HUES64 (cell line): ENCODE results near the gene CTPS2.

Source experiments
- H3K27ac ChIP-seq: 2 replicates; pipeline ENCODE4 v1.7.0; 2013; ENCODE audit warnings: low read depth, low read length, inconsistent platforms
- H3K27me3 ChIP-seq: 2 replicates; pipeline ENCODE4 v1.6.1; 2013; ENCODE audit warnings: mild to moderate bottlenecking, low read length; ENCODE audit not compliant: insufficient read depth
- H3K36me3 ChIP-seq: 2 replicates; pipeline ENCODE4 v1.6.1; 2013; ENCODE audit warnings: mild to moderate bottlenecking, low read length; ENCODE audit not compliant: insufficient read depth
- H3K4me1 ChIP-seq: 2 replicates; pipeline ENCODE4 v1.6.1; 2013; ENCODE audit warnings: mild to moderate bottlenecking, low read length, moderate library complexity; ENCODE audit not compliant: insufficient read depth
- H3K4me3 ChIP-seq: 2 replicates; pipeline ENCODE4 v1.5.1; 2013; ENCODE audit warnings: mild to moderate bottlenecking, low read length, moderate library complexity
- H3K9ac ChIP-seq: 2 replicates; pipeline ENCODE4 v1.6.1; 2013; ENCODE audit warnings: mild to moderate bottlenecking, low read depth, low read length
- H3K9me3 ChIP-seq: 2 replicates; pipeline ENCODE4 v1.6.1; 2013; ENCODE audit warnings: low read depth, low read length; ENCODE audit not compliant: insufficient read depth
- WGBS: fragments of 150-250, 120-280 bp; methylation state at CpG from one replicate; pipeline ENCODE4 v1.1.7; 2013; ENCODE audit warnings: missing lambda C conversion rate; 5-methylcytosine and 5-hydroxymethylcytosine counted together

Gene CTPS2

DNA sequence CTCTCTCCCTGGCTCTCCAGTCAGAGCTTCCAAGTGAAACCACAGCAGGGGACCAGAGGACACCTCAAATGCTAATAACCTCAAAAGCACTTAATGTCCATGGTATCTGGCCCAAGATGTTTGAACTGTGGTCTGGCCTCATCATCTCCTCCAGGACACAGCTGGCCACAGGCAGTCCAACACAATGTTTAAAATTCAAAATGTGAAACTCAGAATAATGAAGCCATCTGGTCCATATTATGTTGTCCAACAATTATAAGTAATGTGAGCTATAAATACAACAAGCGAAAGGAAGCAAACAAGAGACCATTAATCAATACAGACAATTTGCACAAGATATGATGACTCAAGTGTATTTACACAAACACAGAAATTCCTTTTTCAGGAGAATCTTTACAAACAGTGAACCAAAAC, 153.3 kb downstream of the CTPS2 start:
- Histone ChIP-seq H3K9me3 (no peaks in the 10 kb centered on the region), H3K4me3 (no peak overlapping the region), H3K27ac (no peak overlapping the region), H3K36me3 (no peaks in the 10 kb centered on the region), H3K4me1 (no peaks in the 10 kb centered on the region), H3K9ac (no peak overlapping the region), H3K27me3 (no peaks in the 10 kb centered on the region)
- 100% methylated on average over 1 of the region's 1 CpG for WGBS

DNA sequence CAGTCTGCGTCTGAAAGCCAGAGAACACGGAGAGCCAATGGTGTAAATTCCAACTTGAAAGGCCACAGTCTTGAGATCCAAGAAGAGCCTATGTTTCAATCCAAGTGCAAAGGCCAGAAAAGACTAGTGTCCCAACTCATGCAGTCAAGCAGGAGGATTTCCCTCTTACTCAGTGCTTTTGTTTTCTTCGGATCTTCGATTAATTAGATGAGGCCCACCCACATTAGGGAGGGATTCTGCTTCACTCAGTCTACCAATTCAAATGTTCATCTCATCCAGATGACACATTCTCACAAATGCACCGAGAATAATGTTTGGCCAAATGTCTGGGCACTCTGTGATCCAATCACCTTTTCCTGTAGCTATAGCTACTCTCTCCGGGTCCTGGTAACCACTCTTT, 154.0 kb downstream of the CTPS2 start:
- Histone ChIP-seq H3K4me1 (no peaks in the 10 kb centered on the region), H3K36me3 (no peaks in the 10 kb centered on the region), H3K9me3 (no peaks in the 10 kb centered on the region), H3K9ac (no peak overlapping the region), H3K27me3 (no peaks in the 10 kb centered on the region), H3K4me3 (no peak overlapping the region), H3K27ac (no peak overlapping the region)
- 96% methylated on average over 6 of the region's 6 CpGs for WGBS

DNA sequence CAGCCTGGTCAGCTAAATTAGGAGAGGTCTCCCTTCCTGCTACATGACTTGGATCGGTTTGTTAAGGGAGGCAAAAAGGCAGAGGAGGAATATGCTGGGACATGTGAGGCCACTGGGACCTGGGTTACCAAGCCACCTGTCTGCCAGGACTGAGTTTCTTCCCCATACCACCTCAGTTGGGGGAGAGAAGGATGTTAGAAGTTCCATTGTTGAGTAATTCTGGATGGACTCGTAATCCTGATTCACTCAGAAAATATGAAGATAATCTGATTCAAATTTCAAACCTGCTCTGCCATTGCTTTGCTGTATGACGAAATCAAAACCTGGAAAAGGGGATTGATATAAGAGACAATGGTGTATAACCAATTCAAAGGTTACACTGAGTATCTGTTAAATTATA, 159.9 kb downstream of the CTPS2 start:
- Histone ChIP-seq H3K4me3 (no peak overlapping the region), H3K4me1 (0 out of 2 replicates have a peak, but pooled peaks cover 4% of the 10 kb centered on the region), H3K9ac (no peak overlapping the region), H3K27me3 (no peaks in the 10 kb centered on the region), H3K9me3 (no peaks in the 10 kb centered on the region), H3K36me3 (no peaks in the 10 kb centered on the region), H3K27ac (no peak overlapping the region)
- 89% methylated on average over 1 of the region's 3 CpGs for WGBS

DNA sequence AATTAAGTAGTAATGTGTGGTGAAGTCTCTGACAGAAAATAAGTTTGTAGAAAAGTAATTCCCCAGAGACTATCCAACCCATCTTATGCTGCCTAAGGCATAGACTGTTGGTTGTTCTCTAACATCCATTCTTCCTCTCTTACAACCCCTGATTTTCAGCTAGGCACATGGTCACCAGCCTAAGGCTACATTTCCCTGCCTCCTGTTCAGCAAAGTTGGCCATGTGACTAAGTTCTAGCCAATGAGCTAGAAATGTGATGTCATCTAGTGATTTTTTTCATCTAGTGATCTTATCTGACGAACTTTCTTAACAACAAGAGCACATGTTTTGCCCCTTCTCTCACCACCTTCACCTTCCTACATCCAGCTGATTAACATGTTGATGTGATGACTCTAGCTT, 164.8 kb downstream of the CTPS2 start:
- Histone ChIP-seq H3K9ac (no peak overlapping the region), H3K27me3 (no peaks in the 10 kb centered on the region), H3K36me3 (no peaks in the 10 kb centered on the region), H3K4me1 (0 out of 2 replicates have a peak, but pooled peaks cover 4% of the 10 kb centered on the region), H3K4me3 (no peak overlapping the region), H3K9me3 (no peaks in the 10 kb centered on the region), H3K27ac (no peak overlapping the region)
- no CpG with 5 or more reads among the region's 1 CpG for WGBS

DNA sequence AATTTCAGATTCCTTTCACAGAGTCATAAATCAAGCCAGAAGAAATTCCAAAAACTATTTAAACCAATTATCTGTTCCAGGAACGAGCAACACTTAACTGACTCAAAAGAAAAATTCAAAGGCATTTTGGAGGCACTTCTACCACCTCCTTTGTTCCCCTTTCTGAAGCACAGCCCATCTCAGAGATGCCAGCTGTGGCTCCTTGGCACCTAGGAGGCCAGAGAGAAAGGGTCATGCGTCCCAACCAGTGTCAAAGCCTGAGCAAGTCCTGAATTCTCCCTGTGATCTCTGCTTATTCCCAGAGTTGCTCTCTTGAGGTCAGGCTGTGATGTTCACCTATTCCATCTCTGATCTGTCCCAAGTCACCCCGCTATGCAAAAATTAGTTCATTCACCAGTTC, 167.5 kb downstream of the CTPS2 start:
- Histone ChIP-seq H3K9me3 (no peaks in the 10 kb centered on the region), H3K27me3 (no peaks in the 10 kb centered on the region), H3K9ac (no peak overlapping the region), H3K4me3 (no peak overlapping the region), H3K4me1 (no peaks in the 10 kb centered on the region), H3K36me3 (no peaks in the 10 kb centered on the region), H3K27ac (no peak overlapping the region)
- WGBS, result 93% methylated on average over 3 of the region's 3 CpGs
